Kidney (tissue), 14 donors: Measurements from ENCODE around the gene ADGRG2. TPM values are rescaled to one million over a fixed set of nuclear protein-coding genes. Genes with fewer than 3 reads are reported as not detected.

Experiments used
- DNase-seq, 5 donors: peaks; one replicate each; pipeline ENCODE4 v3.0.0-alpha.2; 2013 to 2020
- FAIRE-seq: peaks from 2 replicates; lab custom pipeline; 2012; peaks lifted over from hg19 to GRCh38; lab: Jason Lieb, UNC
- H3K27ac ChIP-seq, 2 donors: one replicate each; pipeline ENCODE4 v1.7.0; 2013; ENCODE audit warnings: low read depth in 2 of 2, low read length in 2 of 2, inconsistent platforms in 1 of 2
- H3K27me3 ChIP-seq: one replicate; pipeline ENCODE4 v1.7.1; 2013; ENCODE audit warnings: low read length, inconsistent platforms; ENCODE audit not compliant: control insufficient read depth, insufficient read depth
- H3K36me3 ChIP-seq, 3 donors: one replicate each; pipeline versions ENCODE4 v1.7.0 to v1.7.1; 2013; ENCODE audit warnings: low read length in 3 of 3, control low read depth in 1 of 3, inconsistent platforms in 1 of 3; ENCODE audit not compliant: insufficient read depth in 3 of 3, control insufficient read depth in 2 of 3
- H3K4me1 ChIP-seq, 3 donors: one replicate each; pipeline versions ENCODE4 v1.7.0 to v1.7.1; 2013; ENCODE audit warnings: low read length in 3 of 3, inconsistent platforms in 1 of 3, low read depth in 1 of 3; ENCODE audit not compliant: control insufficient read depth in 2 of 3, insufficient read depth in 2 of 3
- H3K4me3 ChIP-seq, 3 donors: one replicate each; pipeline versions ENCODE4 v1.7.0 to v1.8.1; 2013; ENCODE audit warnings: low read length in 3 of 3, control low read depth in 1 of 3, inconsistent platforms in 1 of 3
- H3K9ac ChIP-seq, 3 donors: one replicate each; pipeline versions ENCODE4 v1.7.0 to v1.7.1; 2013; ENCODE audit warnings: low read length in 3 of 3, control low read depth in 1 of 3, inconsistent platforms in 1 of 3
- H3K9me3 ChIP-seq, 3 donors: one replicate each; pipeline versions ENCODE4 v1.7.0 to v1.7.1; 2013; ENCODE audit warnings: low read length in 3 of 3, control low read depth in 1 of 3, inconsistent platforms in 1 of 3; ENCODE audit not compliant: control insufficient read depth in 2 of 3, insufficient read depth in 1 of 3
- intact Hi-C: fragments of 100-400 bp; cut with DNase I; formaldehyde crosslinking; loops from one replicate; pipeline ENCODE4 v1.11.1; 2022
- polyA plus RNA-seq: library from polyadenylated mRNA; stranded (reverse); fragments of 350-450 nt; fragmentation: Illumina TruSeq; extraction: RNeasy Lipid Tissue Mini Kit (QIAGEN cat#74804); gene quantifications from one replicate; pipeline ENCODE4 v1.2.3, GENCODE V29; 2014; ENCODE audit warnings: low read depth, low replicate concordance; ENCODE audit not compliant: insufficient read depth
- total RNA-seq: library from RNA; stranded (reverse); fragmentation: NEBNext Ultra II Directional; extraction: Animal tissue kit (Norgen Biotek cat#: 25700); gene quantifications from one replicate; pipeline ENCODE4 v1.2.1, GENCODE V29; 2021
- TF ChIP-seq, protein P1 (sequence below): IDR thresholded peaks from 3 replicates; pipeline ENCODE4 v1.5.1; 2012; ENCODE audit warnings: mild to moderate bottlenecking, moderate library complexity, borderline replicate concordance; ENCODE audit not compliant: insufficient read depth; ENCODE audit errors: extremely low read depth
- donor health status: control.
- donor health status: control.
- donor health status: control.
- donor health status: control.
- donor health status: control.
- donor health status: DM: yes; HTN: yes; CAD: no.
- donor health status: Normal renal cell carcinoma (clear cell type).

ADGRG2 gene
- total and polyA plus RNA-seq, 2 donors from 2014 or later, result 1.2 TPM; not detected in 1

DNA sequence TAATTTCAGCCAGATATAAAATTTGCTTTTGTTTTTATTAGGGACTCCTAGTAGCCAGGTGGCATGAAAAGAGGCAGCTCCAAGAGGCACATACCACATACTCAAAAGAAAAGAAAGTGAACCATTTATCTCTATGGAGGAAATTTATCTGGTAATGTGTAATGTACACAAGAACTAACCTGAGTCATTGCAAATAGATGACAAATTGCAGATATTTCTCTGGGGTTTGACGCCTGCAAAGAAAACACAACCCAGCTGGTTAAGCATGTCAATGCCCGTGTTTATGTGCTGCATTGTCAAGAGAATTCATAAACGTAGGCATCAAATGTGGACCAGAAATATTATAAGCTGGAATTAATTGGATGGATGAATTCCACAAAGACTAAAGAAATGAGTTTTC is 91.5 kb downstream of the ADGRG2 start:
- FAIRE-seq (no peak), DNase-seq (no peak)
- no peaks in the 10 kb centered on the region for H3K4me1 ChIP-seq
- TF ChIP-seq, protein P1, sequence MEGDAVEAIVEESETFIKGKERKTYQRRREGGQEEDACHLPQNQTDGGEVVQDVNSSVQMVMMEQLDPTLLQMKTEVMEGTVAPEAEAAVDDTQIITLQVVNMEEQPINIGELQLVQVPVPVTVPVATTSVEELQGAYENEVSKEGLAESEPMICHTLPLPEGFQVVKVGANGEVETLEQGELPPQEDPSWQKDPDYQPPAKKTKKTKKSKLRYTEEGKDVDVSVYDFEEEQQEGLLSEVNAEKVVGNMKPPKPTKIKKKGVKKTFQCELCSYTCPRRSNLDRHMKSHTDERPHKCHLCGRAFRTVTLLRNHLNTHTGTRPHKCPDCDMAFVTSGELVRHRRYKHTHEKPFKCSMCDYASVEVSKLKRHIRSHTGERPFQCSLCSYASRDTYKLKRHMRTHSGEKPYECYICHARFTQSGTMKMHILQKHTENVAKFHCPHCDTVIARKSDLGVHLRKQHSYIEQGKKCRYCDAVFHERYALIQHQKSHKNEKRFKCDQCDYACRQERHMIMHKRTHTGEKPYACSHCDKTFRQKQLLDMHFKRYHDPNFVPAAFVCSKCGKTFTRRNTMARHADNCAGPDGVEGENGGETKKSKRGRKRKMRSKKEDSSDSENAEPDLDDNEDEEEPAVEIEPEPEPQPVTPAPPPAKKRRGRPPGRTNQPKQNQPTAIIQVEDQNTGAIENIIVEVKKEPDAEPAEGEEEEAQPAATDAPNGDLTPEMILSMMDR, result no peak
- no peaks in the 10 kb centered on the region for H3K9me3 ChIP-seq
- peaks cover 3% of the 10 kb centered on the region for H3K27me3 ChIP-seq
- intact Hi-C loops, result no loop called here
- H3K36me3 ChIP-seq, result no peaks in the 10 kb centered on the region
- H3K4me3 ChIP-seq, result no peak overlapping the region
- H3K9ac ChIP-seq, result no peak overlapping the region
- H3K27ac ChIP-seq, result no peak overlapping the region

DNA sequence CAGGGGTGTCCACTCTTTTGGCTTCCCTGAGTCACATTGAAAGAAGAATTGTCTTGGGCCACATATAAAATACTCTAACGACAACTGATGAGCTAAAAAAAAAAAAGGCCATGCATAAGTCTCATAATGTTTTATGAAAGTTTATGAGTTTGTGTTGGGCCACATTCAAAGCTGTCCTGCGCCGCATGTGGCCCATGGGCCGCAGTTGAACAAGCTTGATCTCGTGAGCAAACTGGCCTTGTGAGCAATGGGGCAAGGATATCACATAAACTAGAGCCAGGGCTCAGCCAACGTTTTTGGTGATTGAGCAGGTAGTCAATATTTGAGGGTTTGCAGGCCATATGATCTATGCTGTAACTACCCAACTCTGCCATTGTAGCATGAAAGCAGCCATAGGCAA is 93.7 kb downstream of the ADGRG2 start:
- no peaks in the 10 kb centered on the region for H3K36me3 ChIP-seq
- H3K9me3 ChIP-seq, result no peaks in the 10 kb centered on the region
- H3K27ac ChIP-seq, result no peak overlapping the region
- no peaks in the 10 kb centered on the region for H3K4me1 ChIP-seq
- intact Hi-C loops, result no loop called here
- no peak overlapping the region for H3K9ac ChIP-seq
- DNase-seq, result no peak
- TF ChIP-seq, protein P1, result no peak
- H3K4me3 ChIP-seq, result no peak overlapping the region
- no peaks in the 10 kb centered on the region for H3K27me3 ChIP-seq
- no peak for FAIRE-seq

DNA sequence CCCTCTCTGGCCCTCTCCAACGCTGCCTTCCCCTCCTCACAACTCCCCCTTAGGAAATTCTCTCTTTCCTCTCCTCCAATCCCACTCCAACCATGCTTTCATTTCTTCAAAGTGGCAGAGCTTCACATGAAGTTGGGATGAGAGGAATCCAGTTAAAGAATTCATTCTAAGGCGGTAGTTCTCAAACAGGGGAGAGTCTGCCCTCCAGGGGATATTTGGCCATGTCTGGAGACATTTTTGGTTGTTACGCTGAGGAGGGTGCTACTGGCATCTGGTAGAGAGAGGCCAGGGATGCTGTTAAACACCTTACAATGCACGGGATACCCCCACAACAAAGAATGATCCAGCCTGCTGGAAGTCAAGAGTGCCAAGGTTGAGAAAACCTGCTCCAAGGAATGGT is 97.9 kb downstream of the ADGRG2 start:
- Histone ChIP-seq H3K9me3 (no peaks in the 10 kb centered on the region), H3K9ac (no peak overlapping the region), H3K27ac (no peak overlapping the region), H3K4me3 (no peak overlapping the region), H3K27me3 (no peaks in the 10 kb centered on the region), H3K36me3 (no peaks in the 10 kb centered on the region), H3K4me1 (no peaks in the 10 kb centered on the region)
- FAIRE-seq (no peak), DNase-seq (no peak)
- intact Hi-C loops, result no loop called here
- TF ChIP-seq, protein P1, result no peak

DNA sequence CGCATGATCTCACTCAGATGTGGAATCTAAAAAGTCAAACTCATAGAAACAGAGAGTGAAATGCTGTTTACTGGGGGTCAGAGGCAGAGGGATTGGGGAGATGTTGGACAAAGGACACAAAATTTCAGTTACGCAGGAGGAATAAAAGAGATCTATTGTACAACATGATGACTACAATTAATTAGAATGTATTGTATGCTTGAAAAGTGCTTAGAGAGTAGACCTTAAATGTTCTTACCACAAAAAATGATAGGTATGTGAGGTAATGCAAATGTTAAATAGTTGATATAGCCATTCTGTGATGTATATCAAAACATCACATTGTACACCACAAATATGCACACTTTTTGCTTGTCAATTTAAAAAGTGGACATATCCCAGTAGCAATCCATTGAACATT is 102.3 kb downstream of the ADGRG2 start:
- H3K27ac ChIP-seq, result no peak overlapping the region
- no peak overlapping the region for H3K9ac ChIP-seq
- no peaks in the 10 kb centered on the region for H3K4me1 ChIP-seq
- no peaks in the 10 kb centered on the region for H3K36me3 ChIP-seq
- no peaks in the 10 kb centered on the region for H3K27me3 ChIP-seq
- H3K9me3 ChIP-seq, result no peaks in the 10 kb centered on the region
- H3K4me3 ChIP-seq, result no peak overlapping the region
- no peak for FAIRE-seq
- DNase-seq, result no peak
- intact Hi-C loops, result no loop called here
- TF ChIP-seq, protein P1, result no peak
